ENCODE measurements around the gene PPP1R37. TPM values are rescaled to one million over a fixed set of nuclear protein-coding genes. Genes with fewer than 3 reads are reported as not detected.

PPP1R37 gene
- total and polyA plus RNA-seq, 2 donors (not counting 3 experiments of a cell fraction or from before 2014, with no cell fraction given) = 16.2 to 27.1 TPM

DNA sequence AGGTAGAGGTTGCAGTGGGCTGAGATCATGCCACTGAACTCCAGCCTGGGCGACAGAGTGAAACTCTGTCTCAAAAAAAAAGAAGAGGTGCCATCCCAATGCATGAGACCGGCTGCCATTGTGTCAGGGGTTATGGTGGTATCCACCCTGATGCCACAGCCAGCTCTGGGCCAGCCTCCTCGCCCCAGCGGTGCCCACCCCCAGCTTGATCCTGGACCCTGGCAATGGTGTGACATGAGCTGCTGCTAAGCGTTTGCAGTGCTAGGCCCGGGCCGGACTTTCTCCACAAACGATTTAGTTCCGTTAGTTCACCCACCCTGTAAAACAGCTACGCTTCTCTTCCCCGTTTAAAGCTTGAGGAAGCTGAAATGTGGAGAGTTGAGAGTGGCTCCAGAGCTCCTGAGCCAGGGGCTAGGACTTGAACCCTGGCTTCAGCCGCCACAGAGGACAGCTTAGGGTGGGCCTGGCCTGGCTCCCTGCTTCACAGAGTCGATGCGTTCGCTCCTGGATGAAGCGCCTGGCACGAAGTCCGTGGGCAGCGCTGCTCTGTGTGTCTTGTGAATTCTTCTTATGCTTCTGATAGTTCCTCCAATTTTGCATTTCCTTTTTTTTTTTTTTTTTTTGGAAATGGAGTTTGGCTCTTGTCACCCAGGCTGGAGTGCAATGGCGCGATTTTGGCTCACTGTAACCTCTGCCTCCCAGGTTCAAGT is 42.4 kb downstream of the PPP1R37 start:
- TF ChIP-seq POLR2AphosphoS5 (IDR thresholded peaks at IDR 0.05; ENCODE audit: insufficient read depth, low read depth, low read length) (no peak), FOS (IDR thresholded peaks at IDR 0.05; ENCODE audit: borderline replicate concordance, insufficient read depth, low read length) (no peak), EZH2 (IDR thresholded peaks at IDR 0.05; ENCODE audit: borderline replicate concordance, low read depth, low read length, severe bottlenecking) (no peak), GATA2 (IDR thresholded peaks at IDR 0.05; ENCODE audit: insufficient read depth, insufficient read length, low read depth, low read length) (no peak), POLR2A (IDR thresholded peaks at IDR 0.05; ENCODE audit: low read depth, low read length) (no peak)
- H2AFZ ChIP-seq (ENCODE audit: low read depth, low read length) = no peak overlapping the region
- H3K27ac ChIP-seq (ENCODE audit: insufficient read depth, low read depth, low read length) = no peak overlapping the region
- no peaks in the 10 kb centered on the region for H3K9me1 ChIP-seq (replicated peaks; ENCODE audit: control insufficient read depth, extremely low read depth, insufficient read depth, low read length)
- no peaks in the 10 kb centered on the region for H3K27me3 ChIP-seq (ENCODE audit: control insufficient read depth in 2 of 2, insufficient read depth in 2 of 2, low read length in 2 of 2)
- CTCF ChIA-PET = interaction anchor here (1.1 to 3.4 kb wide), 2 partner anchors 9 to 146 kb away, joined by 3 to 16 read pairs; no protein-coding TSS in a partner anchor
- H3K4me1 ChIP-seq (ENCODE audit: control insufficient read depth, extremely low read depth, insufficient read depth, low read length) = peaks cover 3% of the 10 kb centered on the region
- H3K4me3 ChIP-seq (replicated peaks in 1 of 3; ENCODE audit: insufficient read depth in 1 of 3, low read depth in 1 of 3, low read length in 3 of 3) = no peak overlapping the region
- POLR2A ChIA-PET = interaction anchor here (0.7 kb wide), 1 partner anchor 124 kb away, joined by 4 read pairs; no protein-coding TSS in a partner anchor
- intact Hi-C loops (cut with micrococcal nuclease) = no loop called here
- H3K9ac ChIP-seq (replicated peaks; ENCODE audit: extremely low read depth, insufficient read depth, low read length) = no peak overlapping the region
- no peaks in the 10 kb centered on the region for H3K36me3 ChIP-seq (ENCODE audit: control insufficient read depth in 2 of 2, extremely low read depth in 1 of 2, insufficient read depth in 2 of 2, low read length in 2 of 2)
- H3K4me2 ChIP-seq (ENCODE audit: insufficient read depth, low read length) = no peak overlapping the region
- FAIRE-seq (no peak), DNase-seq (ENCODE audit: low read depth, low spot score) (no peak)
- BruUV-seq (replicated peaks) = no TSS peak
- no peaks in the 10 kb centered on the region for H4K20me1 ChIP-seq (replicated peaks; ENCODE audit: control insufficient read depth, extremely low read depth, insufficient read depth, low read length)
- no peaks in the 10 kb centered on the region for H3K9me3 ChIP-seq (replicated peaks; ENCODE audit: control insufficient read depth, insufficient read depth, low read length)
- dilution Hi-C loops (cut with MboI; ENCODE audit: extremely low pct_ligation_motif_present, low sequenced_read_pairs) = no loop called here
- peaks cover 2% of the 10 kb centered on the region for H3K79me2 ChIP-seq (ENCODE audit: control insufficient read depth, insufficient read depth, low read length)

DNA sequence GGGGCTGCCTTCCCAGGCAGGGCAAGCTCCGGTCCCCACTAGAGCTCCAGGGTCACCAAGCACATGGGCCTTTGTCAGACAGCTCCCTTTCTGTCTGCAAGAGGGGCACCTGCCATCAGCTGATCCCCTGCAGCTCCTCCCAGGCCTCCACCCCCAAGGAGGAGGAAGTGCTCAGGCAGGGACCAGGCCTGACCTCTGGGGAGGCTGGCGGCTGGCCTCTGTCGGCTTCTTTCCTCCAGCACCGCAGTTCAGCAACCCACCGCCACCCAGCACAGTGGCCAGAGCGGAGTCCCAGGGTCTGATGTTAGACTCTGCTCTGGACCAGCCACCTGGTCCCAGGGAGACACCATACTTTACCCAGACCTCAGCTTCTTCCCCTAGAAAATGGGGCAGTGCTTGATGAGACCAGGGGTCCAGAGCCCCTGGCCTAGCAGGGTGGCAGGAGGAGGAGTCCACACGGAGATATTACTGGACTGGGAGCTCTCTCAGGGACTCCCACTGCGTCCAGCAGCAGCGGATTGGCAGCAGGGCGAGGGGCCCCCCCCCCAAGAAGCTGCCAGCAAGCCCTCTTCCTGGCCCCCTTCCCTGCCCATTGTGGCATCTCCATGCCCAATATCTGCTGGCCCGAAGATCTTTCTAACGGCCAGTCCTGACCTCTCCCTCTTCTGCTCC is 43.7 kb downstream of the PPP1R37 start:
- dilution Hi-C loops (cut with MboI; ENCODE audit: extremely low pct_ligation_motif_present, low sequenced_read_pairs) (no loop called here), intact Hi-C loops (cut with micrococcal nuclease) (no loop called here)
- no peak for FAIRE-seq
- CTCF ChIA-PET = interaction anchor here (1.1 to 3.4 kb wide), 3 partner anchors 11 to 148 kb away, joined by 3 to 16 read pairs (median 5); no protein-coding TSS in a partner anchor
- Histone ChIP-seq H3K9me3 (replicated peaks; ENCODE audit: control insufficient read depth, insufficient read depth, low read length) (no peaks in the 10 kb centered on the region), H3K36me3 (ENCODE audit: control insufficient read depth in 2 of 2, extremely low read depth in 1 of 2, insufficient read depth in 2 of 2, low read length in 2 of 2) (no peaks in the 10 kb centered on the region), H3K27me3 (ENCODE audit: control insufficient read depth in 2 of 2, insufficient read depth in 2 of 2, low read length in 2 of 2) (no peaks in the 10 kb centered on the region), H3K79me2 (ENCODE audit: control insufficient read depth, insufficient read depth, low read length) (peaks cover 2% of the 10 kb centered on the region), H3K4me2 (ENCODE audit: insufficient read depth, low read length) (no peak overlapping the region), H3K9me1 (replicated peaks; ENCODE audit: control insufficient read depth, extremely low read depth, insufficient read depth, low read length) (no peaks in the 10 kb centered on the region), H3K4me3 (replicated peaks in 1 of 3; ENCODE audit: insufficient read depth in 1 of 3, low read depth in 1 of 3, low read length in 3 of 3) (no peak overlapping the region), H3K9ac (replicated peaks; ENCODE audit: extremely low read depth, insufficient read depth, low read length) (no peak overlapping the region), H4K20me1 (replicated peaks; ENCODE audit: control insufficient read depth, extremely low read depth, insufficient read depth, low read length) (no peaks in the 10 kb centered on the region), H3K4me1 (ENCODE audit: control insufficient read depth, extremely low read depth, insufficient read depth, low read length) (no peaks in the 10 kb centered on the region), H2AFZ (ENCODE audit: low read depth, low read length) (no peak overlapping the region), H3K27ac (ENCODE audit: insufficient read depth, low read depth, low read length) (no peak overlapping the region)
- DNase-seq (ENCODE audit: low read depth, low spot score) = no peak
- TF ChIP-seq FOS (IDR thresholded peaks at IDR 0.05; ENCODE audit: borderline replicate concordance, insufficient read depth, low read length) (no peak), GATA2 (IDR thresholded peaks at IDR 0.05; ENCODE audit: insufficient read depth, insufficient read length, low read depth, low read length) (no peak), EZH2 (IDR thresholded peaks at IDR 0.05; ENCODE audit: borderline replicate concordance, low read depth, low read length, severe bottlenecking) (no peak), POLR2AphosphoS5 (IDR thresholded peaks at IDR 0.05; ENCODE audit: insufficient read depth, low read depth, low read length) (no peak), JUN (IDR thresholded peaks at IDR 0.05; ENCODE audit: borderline replicate concordance, insufficient read depth, insufficient read length, low read depth) (no peak), MYC (IDR thresholded peaks at IDR 0.05; ENCODE audit: low read depth, low read length) (no peak)
- TF ChIP-seq, protein P1, sequence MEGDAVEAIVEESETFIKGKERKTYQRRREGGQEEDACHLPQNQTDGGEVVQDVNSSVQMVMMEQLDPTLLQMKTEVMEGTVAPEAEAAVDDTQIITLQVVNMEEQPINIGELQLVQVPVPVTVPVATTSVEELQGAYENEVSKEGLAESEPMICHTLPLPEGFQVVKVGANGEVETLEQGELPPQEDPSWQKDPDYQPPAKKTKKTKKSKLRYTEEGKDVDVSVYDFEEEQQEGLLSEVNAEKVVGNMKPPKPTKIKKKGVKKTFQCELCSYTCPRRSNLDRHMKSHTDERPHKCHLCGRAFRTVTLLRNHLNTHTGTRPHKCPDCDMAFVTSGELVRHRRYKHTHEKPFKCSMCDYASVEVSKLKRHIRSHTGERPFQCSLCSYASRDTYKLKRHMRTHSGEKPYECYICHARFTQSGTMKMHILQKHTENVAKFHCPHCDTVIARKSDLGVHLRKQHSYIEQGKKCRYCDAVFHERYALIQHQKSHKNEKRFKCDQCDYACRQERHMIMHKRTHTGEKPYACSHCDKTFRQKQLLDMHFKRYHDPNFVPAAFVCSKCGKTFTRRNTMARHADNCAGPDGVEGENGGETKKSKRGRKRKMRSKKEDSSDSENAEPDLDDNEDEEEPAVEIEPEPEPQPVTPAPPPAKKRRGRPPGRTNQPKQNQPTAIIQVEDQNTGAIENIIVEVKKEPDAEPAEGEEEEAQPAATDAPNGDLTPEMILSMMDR (IDR thresholded peaks at IDR 0.05; ENCODE audit: extremely low read depth in 1 of 2, insufficient read depth in 1 of 2, low read depth in 1 of 2, low read length in 2 of 2) = no peak
- TF ChIP-seq, protein P2, sequence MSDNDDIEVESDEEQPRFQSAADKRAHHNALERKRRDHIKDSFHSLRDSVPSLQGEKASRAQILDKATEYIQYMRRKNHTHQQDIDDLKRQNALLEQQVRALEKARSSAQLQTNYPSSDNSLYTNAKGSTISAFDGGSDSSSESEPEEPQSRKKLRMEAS (IDR thresholded peaks at IDR 0.05; ENCODE audit: insufficient read depth, insufficient read length) = no peak
- BruUV-seq (replicated peaks) = no TSS peak
- POLR2A ChIA-PET = no interaction called here

Data from endothelial cell of umbilical vein (primary cell).